Activated CD8-positive, alpha-beta memory T cell treated with anti-CD3 and anti-CD28 coated beads, Interleukin-2, amount 10 ng/mL, durations not matched to agents 7 days and 5 days (primary cell): ENCODE measurements around the gene ABCA13. TPM values are rescaled to one million over a fixed set of nuclear protein-coding genes. Genes with fewer than 3 reads are reported as not detected.

Experiments
- ATAC-seq: fragments of 150-1000 bp; cut with Tn5 transposase; one replicate; pipeline ENCODE4 v1.10.0; 2021; ENCODE audit warnings: moderate library complexity
- CTCF ChIA-PET: fragments of 350-600 bp; sonication (Branson Sonifier 250); formaldehyde crosslinking; loops from one replicate; lab custom pipeline; 2021; ENCODE audit warnings: antibody characterized with exemption; lab: Charles Lee
- DNase-seq: peaks from one replicate; pipeline ENCODE4 v3.0.0-alpha.2; 2020
- H3K27ac Mint-ChIP-seq: one replicate; pipeline ENCODE4 v1.8.0; 2021; ENCODE audit warnings: mild to moderate bottlenecking, mixed read lengths
- H3K27me3 Mint-ChIP-seq: one replicate; pipeline ENCODE4 v1.8.0; 2021; ENCODE audit warnings: mixed read lengths
- H3K36me3 Mint-ChIP-seq: one replicate; pipeline ENCODE4 v1.8.0; 2021; ENCODE audit warnings: mild to moderate bottlenecking, mixed read lengths
- H3K4me1 Mint-ChIP-seq: one replicate; pipeline ENCODE4 v1.8.0; 2021; ENCODE audit warnings: mixed read lengths
- H3K4me3 Mint-ChIP-seq: one replicate; pipeline ENCODE4 v1.8.0; 2021; ENCODE audit warnings: mild to moderate bottlenecking, moderate library complexity, mixed read lengths
- H3K9me3 Mint-ChIP-seq: one replicate; pipeline ENCODE4 v1.8.0; 2022; ENCODE audit warnings: low read depth, mixed read lengths
- total RNA-seq, 2 experiments: library from RNA; stranded (reverse); gene quantifications; one replicate each; pipeline ENCODE4 v1.2.3, GENCODE V29; 2021

ABCA13 gene
- total RNA-seq, 2 experiments from 2014 or later: 0.05 to 0.06 TPM

DNA sequence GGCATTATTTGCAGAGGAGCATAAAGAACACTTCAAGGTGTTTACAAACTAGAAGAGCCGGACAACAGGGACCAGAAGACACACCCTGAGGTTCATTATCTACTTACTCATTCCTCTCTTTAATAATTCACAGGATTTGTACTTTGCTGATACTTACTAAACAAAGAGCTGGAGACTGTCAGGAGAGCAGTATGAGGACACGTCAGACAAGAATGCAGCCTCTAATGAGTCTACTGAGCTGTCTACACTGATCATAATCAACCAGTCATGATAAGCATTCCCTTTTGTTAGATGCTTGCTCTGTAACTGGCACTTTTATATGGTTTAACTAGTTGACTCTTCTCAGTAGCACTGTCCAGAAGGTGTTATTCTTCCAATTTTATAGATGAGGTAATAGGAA lies 509.7 kb downstream of the ABCA13 start:
- CTCF ChIA-PET: no interaction called here
- Mint-ChIP-seq H3K4me1 (no peaks in the 10 kb centered on the region), H3K27me3 (no peaks in the 10 kb centered on the region), H3K9me3 (peaks cover 11% of the 10 kb centered on the region), H3K27ac (no peak overlapping the region), H3K36me3 (no peaks in the 10 kb centered on the region), H3K4me3 (no peak overlapping the region)
- ATAC-seq (no peak), DNase-seq (no peak)

DNA sequence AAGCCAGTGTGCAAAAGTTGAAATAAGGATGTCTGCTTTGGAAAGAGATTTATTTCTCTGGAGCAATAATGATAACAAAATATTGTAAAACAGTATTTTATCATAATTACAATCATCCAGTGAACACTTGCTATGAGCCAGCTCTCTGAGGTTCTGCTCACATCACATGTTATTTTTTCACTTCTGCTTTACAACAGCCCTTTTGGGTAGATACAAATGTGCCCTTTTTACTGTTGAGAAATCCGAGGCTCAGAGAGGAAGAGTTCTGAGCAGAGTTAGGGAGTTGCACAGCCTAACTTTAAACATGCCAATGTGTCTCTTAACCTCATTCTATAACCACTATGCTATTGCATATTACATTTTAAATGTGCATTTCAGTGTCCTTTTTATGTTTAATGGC lies 520.5 kb downstream of the ABCA13 start:
- no peaks in the 10 kb centered on the region for H3K4me1 Mint-ChIP-seq
- DNase-seq: no peak
- CTCF ChIA-PET: no interaction called here
- no peaks in the 10 kb centered on the region for H3K36me3 Mint-ChIP-seq
- H3K4me3 Mint-ChIP-seq: no peak overlapping the region
- no peak for ATAC-seq
- H3K27ac Mint-ChIP-seq: no peak overlapping the region
- no peaks in the 10 kb centered on the region for H3K9me3 Mint-ChIP-seq
- no peaks in the 10 kb centered on the region for H3K27me3 Mint-ChIP-seq

Other genes with a start within 250 kb of the ABCA13 start
- gene PKD1L1, start 223.0 kb upstream of the ABCA13 start, total RNA-seq: under 1 TPM; 0.06 to 0.19 TPM
- 10 to 100 TPM; 27.0 to 30.8 TPM for gene HUS1, start 191.8 kb upstream of the ABCA13 start, total RNA-seq
- not detected for gene SUN3, start 142.4 kb upstream of the ABCA13 start, total RNA-seq
- under 1 TPM; 0.12 to 0.15 TPM for gene C7orf57, start 135.9 kb upstream of the ABCA13 start, total RNA-seq
- gene UPP1, start 82.2 kb upstream of the ABCA13 start, total RNA-seq: 10 to 100 TPM; 57.9 to 87.6 TPM